Stimulated activated CD4-positive, alpha-beta T cell treated with anti-CD3 and anti-CD28 coated beads, Interleukin-12 subunit alpha, Interleukin-12 subunit beta, amount 100 ng/mL, for 48 hours (primary cell): ENCODE results near the gene SLC35B2.

Source experiments
- DNase-seq, 3 donors: peaks; one replicate each; pipeline ENCODE4 v3.0.0-alpha.2; 2020; ENCODE audit warnings: low read depth in 2 of 3, low spot score in 1 of 3

SLC35B2 gene

GRCh38 chr6:44257025-44257752 lies at the start of gene SLC35B2:
Gene SLC35B2, minus strand, starts transcription at chr6:44257528. Its CDS starts 118 bp downstream, at chr6:44257410.
- DNase-seq = peak in 2 of 3 donors; percentile 31 to 53

- DNase-seq = no peak
These were observed 49.4 kb upstream of the SLC35B2 start for GRCh38 chr6:44306710-44307109.

GRCh38 chr6:44305200-44305725 lies 47.9 kb upstream of the SLC35B2 start:
- no peak for DNase-seq

GRCh38 chr6:44304282-44305199 lies 47.2 kb upstream of the SLC35B2 start:
- DNase-seq = no peak

- DNase-seq = no peak
These were observed 46.5 kb upstream of the SLC35B2 start for GRCh38 chr6:44303842-44304241.

GRCh38 chr6:44302856-44303255 lies 45.5 kb upstream of the SLC35B2 start:
- DNase-seq = no peak

- no peak for DNase-seq
These were observed 44.6 kb upstream of the SLC35B2 start for GRCh38 chr6:44301782-44302564.

GRCh38 chr6:44301106-44301505 lies 43.8 kb upstream of the SLC35B2 start:
- no peak for DNase-seq

- DNase-seq = no peak
These were observed 43.0 kb upstream of the SLC35B2 start for GRCh38 chr6:44300292-44300823.

- no peak for DNase-seq
These were observed 41.5 kb upstream of the SLC35B2 start for GRCh38 chr6:44298864-44299263.

GRCh38 chr6:44298055-44298803 lies 40.9 kb upstream of the SLC35B2 start:
- DNase-seq = no peak

GRCh38 chr6:44297063-44298038 lies 40.0 kb upstream of the SLC35B2 start:
- peak; percentile 21 to 38 (median 21) for DNase-seq

- no peak for DNase-seq
These were observed 37.8 kb upstream of the SLC35B2 start for GRCh38 chr6:44294832-44295791.

- no peak for DNase-seq
These were observed 35.5 kb upstream of the SLC35B2 start for GRCh38 chr6:44292661-44293365.

GRCh38 chr6:44291841-44292240 lies 34.5 kb upstream of the SLC35B2 start:
- no peak for DNase-seq

- no peak for DNase-seq
These were observed 32.5 kb upstream of the SLC35B2 start for GRCh38 chr6:44289726-44290260.

GRCh38 chr6:44286747-44287146 lies 29.4 kb upstream of the SLC35B2 start:
- no peak for DNase-seq
